HG02840 (cell line): ENCODE data around the gene RNF103.
"Not testable (repeated sequence)": the region's sequence is repeated elsewhere in the genome, so short reads cannot be mapped to it uniquely, and the experiment has no call there.

Source experiments
- ATAC-seq: cut with Tn5 transposase; IDR thresholded peaks from one replicate; pipeline ENCODE4 v1.9.1; 2021; ENCODE audit warnings: mild to moderate bottlenecking, moderate library complexity, moderate number of reproducible peaks; ENCODE audit not compliant: unreplicated experiment, low FRiP score

Gene RNF103

GRCh38 chr2:86625096-86625495 lies 1.4 kb upstream of the RNF103 start:
- ATAC-seq: no peak

GRCh38 chr2:86624267-86624547 lies 542 bp upstream of the RNF103 start:
- ATAC-seq: no peak

- peak; percentile 42 for ATAC-seq
Observed at GRCh38 chr2:86623043-86623493, 597 bp downstream of the RNF103 start.

- peak; percentile 18 for ATAC-seq
Observed at GRCh38 chr2:86622519-86623042, 1.1 kb downstream of the RNF103 start.

GRCh38 chr2:86621280-86621943 lies 2.3 kb downstream of the RNF103 start:
- ATAC-seq: no peak

GRCh38 chr2:86617738-86618137 lies 5.9 kb downstream of the RNF103 start:
- no peak for ATAC-seq

- ATAC-seq: no peak
Observed at GRCh38 chr2:86617153-86617552, 6.5 kb downstream of the RNF103 start.

- ATAC-seq: no peak
Observed at GRCh38 chr2:86616502-86616901, 7.2 kb downstream of the RNF103 start.

- no peak for ATAC-seq
Observed at GRCh38 chr2:86615596-86615995, 8.1 kb downstream of the RNF103 start.

GRCh38 chr2:86613515-86613914 lies 10.2 kb downstream of the RNF103 start:
- no peak for ATAC-seq

GRCh38 chr2:86610871-86611270 lies 12.8 kb downstream of the RNF103 start:
- ATAC-seq: no peak

- no peak for ATAC-seq
Observed at GRCh38 chr2:86608832-86609410, 14.7 kb downstream of the RNF103 start.

- ATAC-seq: no peak
Observed at GRCh38 chr2:86603905-86604304, 19.8 kb downstream of the RNF103 start.

- ATAC-seq: no peak
Observed at GRCh38 chr2:86598966-86599365, 24.7 kb downstream of the RNF103 start.

GRCh38 chr2:86596118-86596517 lies 27.5 kb downstream of the RNF103 start:
- no peak for ATAC-seq

- ATAC-seq: no peak
Observed at GRCh38 chr2:86593266-86593665, 30.4 kb downstream of the RNF103 start.

- ATAC-seq: no peak
Observed at GRCh38 chr2:86592547-86593230, 31.0 kb downstream of the RNF103 start.

GRCh38 chr2:86589701-86590100 lies 34.0 kb downstream of the RNF103 start:
- not testable (repeated sequence) for ATAC-seq

GRCh38 chr2:86584151-86584913 lies 39.3 kb downstream of the RNF103 start:
- ATAC-seq: no peak

GRCh38 chr2:86580560-86580959 lies 43.1 kb downstream of the RNF103 start:
- no peak for ATAC-seq
